Mesenchymal stem cell (in vitro differentiated cells and primary cell): ENCODE results near the gene ELK4.

ENCODE experiments used
- DNase-seq: peaks from one replicate; pipeline ENCODE4 v3.0.0-alpha.2; 2013
- H2AFZ ChIP-seq: one replicate; pipeline ENCODE4 v1.6.1; 2013; ENCODE audit warnings: low read depth, mild to moderate bottlenecking, control low read depth, inconsistent platforms, low read length, moderate library complexity
- H2AK5ac ChIP-seq: 2 replicates; pipeline ENCODE4 v1.6.1; 2013; ENCODE audit warnings: low read length, moderate library complexity, mild to moderate bottlenecking, inconsistent platforms; ENCODE audit not compliant: severe bottlenecking
- H2BK120ac ChIP-seq: one replicate; pipeline ENCODE4 v1.6.1; 2013; ENCODE audit warnings: low read depth, mild to moderate bottlenecking, inconsistent platforms, low read length, moderate library complexity
- H2BK12ac ChIP-seq, 2 experiments: one replicate each; pipeline ENCODE4 v1.6.1; 2013; ENCODE audit warnings: inconsistent platforms in 2 of 2, low read length in 2 of 2, mild to moderate bottlenecking in 2 of 2, moderate library complexity in 2 of 2, control low read depth in 1 of 2
- H2BK15ac ChIP-seq: one replicate; pipeline ENCODE4 v1.6.1; 2013; ENCODE audit warnings: mild to moderate bottlenecking, low read depth, inconsistent platforms; ENCODE audit not compliant: poor library complexity, severe bottlenecking
- H2BK5ac ChIP-seq: 2 replicates; pipeline ENCODE4 v1.6.1; 2013; ENCODE audit warnings: low read depth, mild to moderate bottlenecking, low read length, control low read depth, inconsistent platforms; ENCODE audit not compliant: poor library complexity, severe bottlenecking
- H3K14ac ChIP-seq, 2 experiments: one replicate each; pipeline ENCODE4 v1.6.1; 2013; ENCODE audit warnings: inconsistent platforms in 2 of 2, low read length in 2 of 2, control low read depth in 1 of 2, mild to moderate bottlenecking in 1 of 2, moderate library complexity in 1 of 2
- H3K18ac ChIP-seq, 2 experiments: one replicate each; pipeline ENCODE4 v1.6.1; 2013; ENCODE audit warnings: inconsistent platforms in 2 of 2, low read length in 2 of 2, control low read depth in 1 of 2, low read depth in 1 of 2, mild to moderate bottlenecking in 1 of 2
- H3K23ac ChIP-seq, 2 experiments: one replicate each; pipeline ENCODE4 v1.6.1; 2013; ENCODE audit warnings: inconsistent platforms in 2 of 2, low read length in 2 of 2, mild to moderate bottlenecking in 2 of 2, moderate library complexity in 2 of 2, control low read depth in 1 of 2
- H3K27ac ChIP-seq: 2 replicates; pipeline ENCODE4 v1.5.1; 2013; ENCODE audit warnings: mild to moderate bottlenecking, moderate library complexity, low read length, control low read depth, inconsistent platforms; ENCODE audit not compliant: poor library complexity, severe bottlenecking
- H3K27me3 ChIP-seq, 2 experiments: 2 replicates each; pipeline versions ENCODE4 v1.6.1 to v1.7.0; 2013; ENCODE audit warnings: low read length in 2 of 2, mild to moderate bottlenecking in 2 of 2, moderate library complexity in 2 of 2, control low read depth in 1 of 2, inconsistent platforms in 1 of 2; ENCODE audit not compliant: control insufficient read depth in 1 of 2, insufficient read depth in 1 of 2
- H3K36me3 ChIP-seq, 2 experiments: 2 replicates each; pipeline versions ENCODE4 v1.6.1 to v1.7.0; 2013; ENCODE audit warnings: low read length in 2 of 2, control low read depth in 1 of 2, inconsistent platforms in 1 of 2, low read depth in 1 of 2, mild to moderate bottlenecking in 1 of 2; ENCODE audit not compliant: insufficient read depth in 2 of 2, control insufficient read depth in 1 of 2
- H3K4ac ChIP-seq, 2 experiments: one replicate each; pipeline ENCODE4 v1.6.1; 2013; ENCODE audit warnings: inconsistent platforms in 2 of 2, low read length in 2 of 2, mild to moderate bottlenecking in 2 of 2, moderate library complexity in 2 of 2, control low read depth in 1 of 2, low read depth in 1 of 2
- H3K4me1 ChIP-seq: 2 replicates; pipeline ENCODE4 v1.6.1; 2013; ENCODE audit warnings: low read depth, low read length, control low read depth; ENCODE audit not compliant: control insufficient read depth, insufficient read depth
- H3K4me2 ChIP-seq: 2 replicates; pipeline ENCODE4 v1.6.1; 2013; ENCODE audit warnings: low read length, mild to moderate bottlenecking, inconsistent platforms; ENCODE audit not compliant: poor library complexity, severe bottlenecking
- H3K4me3 ChIP-seq, 2 experiments: 2 replicates each; pipeline versions ENCODE4 v1.5.1 to v1.7.0; 2013; ENCODE audit warnings: low read length in 2 of 2, mild to moderate bottlenecking in 2 of 2, control low read depth in 1 of 2, low read depth in 1 of 2; ENCODE audit not compliant: insufficient read depth in 1 of 2
- H3K79me1 ChIP-seq: replicated peaks from 2 replicates; pipeline ENCODE4 v1.6.1; 2013; ENCODE audit warnings: mild to moderate bottlenecking, control low read depth, low read length, inconsistent platforms; ENCODE audit not compliant: poor library complexity, severe bottlenecking
- H3K9ac ChIP-seq: 2 replicates; pipeline ENCODE4 v1.7.0; 2013; ENCODE audit warnings: mild to moderate bottlenecking, low read length, moderate library complexity
- H3K9me3 ChIP-seq: 2 replicates; pipeline ENCODE4 v1.7.0; 2013; ENCODE audit warnings: mild to moderate bottlenecking, low read length; ENCODE audit not compliant: control insufficient read depth
- H4K8ac ChIP-seq: one replicate; pipeline ENCODE4 v1.6.1; 2013; ENCODE audit warnings: inconsistent platforms, mild to moderate bottlenecking, low read length, moderate library complexity
- H4K91ac ChIP-seq: one replicate; pipeline ENCODE4 v1.6.1; 2013; ENCODE audit warnings: mild to moderate bottlenecking, low read length, inconsistent platforms
- WGBS: methylation state at CpG from one replicate; pipeline ENCODE4 v1.1.7; 2013; ENCODE audit warnings: mixed read lengths; 5-methylcytosine and 5-hydroxymethylcytosine counted together

The ELK4 gene

DNA sequence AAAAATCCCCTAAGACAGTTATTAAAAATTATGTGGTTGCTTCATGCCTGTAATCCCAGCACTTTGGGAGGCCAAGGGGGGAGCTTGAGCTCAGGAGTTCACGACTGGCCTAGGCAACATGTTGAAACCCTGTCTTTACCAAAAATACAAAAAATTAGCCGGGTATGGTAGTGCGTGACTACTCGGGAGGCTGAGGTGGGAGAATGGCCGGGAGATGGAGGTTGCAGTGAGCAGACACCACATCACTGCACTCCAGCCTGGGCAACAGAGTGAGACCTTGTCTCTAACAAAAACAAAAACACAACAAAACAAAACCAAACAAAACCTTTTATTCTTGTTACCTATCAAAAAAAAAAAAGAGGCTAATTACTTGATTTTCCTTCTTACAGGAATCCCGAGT, 2.1 kb downstream of the ELK4 start:
- no peaks in the 10 kb centered on the region for H3K9me3 ChIP-seq
- H2AK5ac ChIP-seq = no peak overlapping the region
- no peak overlapping the region for H2BK15ac ChIP-seq
- no peak overlapping the region for H3K18ac ChIP-seq
- no peaks in the 10 kb centered on the region for H3K27me3 ChIP-seq
- H2BK12ac ChIP-seq = no peak overlapping the region
- no peak overlapping the region for H4K91ac ChIP-seq
- peaks cover 5% of the 10 kb centered on the region for H3K4me1 ChIP-seq
- peak overlapping the region; percentile 99 for H3K9ac ChIP-seq
- no peak overlapping the region for H3K27ac ChIP-seq
- no peak overlapping the region for H2BK5ac ChIP-seq
- H3K23ac ChIP-seq = no peak overlapping the region
- H3K14ac ChIP-seq = no peak overlapping the region
- no peak overlapping the region for H3K4ac ChIP-seq
- no peaks in the 10 kb centered on the region for H3K79me1 ChIP-seq
- no peak overlapping the region for H4K8ac ChIP-seq
- peaks cover 0 to 3% of the 10 kb centered on the region in 2 experiments for H3K36me3 ChIP-seq
- peak overlapping the region in 1 of 2 experiments; percentile 97 for H3K4me3 ChIP-seq
- no peak overlapping the region for H2AFZ ChIP-seq
- H3K4me2 ChIP-seq = no peak overlapping the region
- H2BK120ac ChIP-seq = no peak overlapping the region
- DNase-seq = peak; percentile 24
- 81% methylated on average over 5 of the region's 6 CpGs for WGBS

DNA sequence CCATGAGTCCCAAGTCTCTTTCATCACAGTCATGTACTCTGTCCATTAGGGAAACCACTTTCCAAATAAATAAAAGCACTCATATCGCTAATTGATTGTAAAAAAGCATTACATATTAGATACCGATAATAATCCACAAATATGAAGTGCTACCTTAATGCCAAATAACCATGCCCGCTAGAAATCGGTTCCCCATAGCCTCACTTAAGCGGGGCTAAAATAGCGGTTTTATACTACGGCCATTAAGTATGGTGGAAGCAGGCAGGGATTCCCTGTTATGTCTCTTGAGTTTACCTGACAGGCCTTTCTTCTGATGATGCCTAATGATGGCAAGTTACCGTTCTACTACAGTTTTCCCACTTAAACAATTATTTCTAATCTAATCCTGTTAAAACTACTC, 3.9 kb downstream of the ELK4 start:
- H2BK15ac ChIP-seq = no peak overlapping the region
- H3K4me2 ChIP-seq = no peak overlapping the region
- no peak overlapping the region for H2BK5ac ChIP-seq
- H4K8ac ChIP-seq = no peak overlapping the region
- H3K4me1 ChIP-seq = peaks cover 5% of the 10 kb centered on the region
- no peak for DNase-seq
- peaks cover 5 to 7% of the 10 kb centered on the region in 2 experiments for H3K36me3 ChIP-seq
- WGBS = 91% methylated on average over 7 of the region's 8 CpGs
- no peak overlapping the region for H4K91ac ChIP-seq
- H3K4me3 ChIP-seq = no peak overlapping the region
- no peaks in the 10 kb centered on the region for H3K9me3 ChIP-seq
- no peak overlapping the region for H3K9ac ChIP-seq
- H3K27ac ChIP-seq = no peak overlapping the region
- no peaks in the 10 kb centered on the region for H3K27me3 ChIP-seq
- H2AFZ ChIP-seq = no peak overlapping the region
- no peak overlapping the region for H2BK120ac ChIP-seq
- H3K14ac ChIP-seq = no peak overlapping the region
- no peak overlapping the region for H2BK12ac ChIP-seq
- no peak overlapping the region for H3K18ac ChIP-seq
- no peak overlapping the region for H2AK5ac ChIP-seq
- H3K79me1 ChIP-seq = peaks cover 3% of the 10 kb centered on the region
- no peak overlapping the region for H3K23ac ChIP-seq
- H3K4ac ChIP-seq = no peak overlapping the region

DNA sequence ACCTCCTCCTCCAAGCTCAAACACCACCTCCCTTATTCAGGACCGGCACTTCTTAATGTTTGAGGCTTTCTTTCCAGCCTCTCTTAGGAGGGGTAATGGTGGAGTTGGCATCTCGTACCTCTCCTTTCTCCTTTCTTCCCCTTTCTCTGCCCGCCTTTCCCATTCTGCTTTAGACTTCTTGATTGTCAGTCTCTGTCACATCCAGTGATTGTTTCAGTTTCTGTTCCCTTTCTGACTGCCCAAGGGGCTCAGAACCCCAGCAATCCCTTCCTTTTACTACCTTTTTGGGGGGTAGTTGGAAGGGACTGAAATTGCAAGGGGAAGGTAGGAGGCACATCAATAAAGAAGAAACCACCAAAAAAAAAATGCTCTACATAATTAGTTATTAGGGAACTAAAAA, 5.6 kb downstream of the ELK4 start:
- H3K14ac ChIP-seq = no peak overlapping the region
- no peaks in the 10 kb centered on the region for H3K27me3 ChIP-seq
- no peak overlapping the region for H3K4me3 ChIP-seq
- no peak overlapping the region for H2AFZ ChIP-seq
- no peak overlapping the region for H2BK15ac ChIP-seq
- H2BK12ac ChIP-seq = no peak overlapping the region
- no peak overlapping the region for H2BK5ac ChIP-seq
- no peak overlapping the region for H2AK5ac ChIP-seq
- H3K36me3 ChIP-seq = peaks cover 10 to 16% of the 10 kb centered on the region in 2 experiments
- no peak overlapping the region for H3K4ac ChIP-seq
- H3K79me1 ChIP-seq = peaks cover 3% of the 10 kb centered on the region
- no peak overlapping the region for H3K4me2 ChIP-seq
- H2BK120ac ChIP-seq = no peak overlapping the region
- no peak overlapping the region for H3K27ac ChIP-seq
- H3K23ac ChIP-seq = no peak overlapping the region
- DNase-seq = no peak
- no peaks in the 10 kb centered on the region for H3K9me3 ChIP-seq
- H3K18ac ChIP-seq = peak overlapping the region in 1 of 2 experiments; percentile 43
- H3K9ac ChIP-seq = no peak overlapping the region
- H3K4me1 ChIP-seq = peaks cover 5% of the 10 kb centered on the region
- peak overlapping the region; percentile 61 for H4K91ac ChIP-seq
- H4K8ac ChIP-seq = no peak overlapping the region
- WGBS = 97% methylated on average over 2 of the region's 3 CpGs

DNA sequence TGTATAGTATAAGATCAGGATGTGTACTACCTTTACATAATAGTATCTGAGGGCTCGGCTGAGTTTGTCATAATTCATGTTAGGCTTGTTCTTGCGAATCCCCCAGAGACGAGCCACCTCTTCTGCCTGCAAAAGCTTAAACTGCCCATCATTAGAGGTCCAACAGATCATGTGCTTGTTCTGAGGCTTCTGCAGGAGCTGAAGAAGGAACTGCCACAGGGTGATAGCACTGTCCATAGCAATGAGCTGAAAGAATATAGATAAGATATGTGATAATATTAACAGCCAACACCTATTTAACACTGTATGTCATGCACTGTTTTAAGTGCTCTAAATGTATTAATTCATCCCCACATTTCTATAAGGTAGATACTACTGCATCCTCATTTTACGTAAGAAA, 8.2 kb downstream of the ELK4 start:
- 93% methylated on average over 4 of the region's 4 CpGs for WGBS
- Histone ChIP-seq H3K9ac (no peak overlapping the region), H3K4me3 (no peak overlapping the region), H3K27ac (no peak overlapping the region), H3K18ac (no peak overlapping the region), H4K8ac (no peak overlapping the region), H3K9me3 (no peaks in the 10 kb centered on the region), H3K27me3 (no peaks in the 10 kb centered on the region), H2BK5ac (no peak overlapping the region), H3K14ac (no peak overlapping the region), H2BK120ac (no peak overlapping the region), H2BK15ac (no peak overlapping the region), H3K79me1 (peaks cover 13% of the 10 kb centered on the region), H2AFZ (no peak overlapping the region), H3K4ac (no peak overlapping the region), H3K23ac (no peak overlapping the region), H4K91ac (no peak overlapping the region), H3K36me3 (peaks cover 15 to 36% of the 10 kb centered on the region in 2 experiments), H2AK5ac (no peak overlapping the region), H3K4me2 (no peak overlapping the region), H2BK12ac (no peak overlapping the region), H3K4me1 (no peaks in the 10 kb centered on the region)
- no peak for DNase-seq
